Astrocyte (in vitro differentiated cells and primary cell): Measurements from ENCODE around the gene KCNJ11. TPM values are rescaled to one million over a fixed set of nuclear protein-coding genes. Genes with fewer than 3 reads are reported as not detected.

Source experiments
- DNase-seq: peaks from one replicate; pipeline ENCODE4 v3.0.0-alpha.2; 2010; ENCODE audit warnings: low read depth
- FAIRE-seq: peaks from 2 replicates; lab custom pipeline; 2011; peaks lifted over from hg19 to GRCh38; lab: Jason Lieb, UNC
- H2AFZ ChIP-seq: 2 replicates; pipeline ENCODE4 v1.6.0; 2012; ENCODE audit warnings: low read depth, low read length, inconsistent platforms
- H3K27ac ChIP-seq: 2 replicates; pipeline ENCODE4 v1.5.1; 2011; ENCODE audit warnings: low read depth, low read length, inconsistent platforms
- H3K27me3 ChIP-seq: 2 replicates; pipeline ENCODE4 v1.6.0; 2011; ENCODE audit warnings: low read length, inconsistent platforms; ENCODE audit not compliant: insufficient read depth
- H3K36me3 ChIP-seq: 2 replicates; pipeline ENCODE4 v1.5.1; 2011; ENCODE audit warnings: low read length, inconsistent platforms; ENCODE audit not compliant: insufficient read depth
- H3K4me1 ChIP-seq: 2 replicates; pipeline ENCODE4 v1.5.1; 2011; ENCODE audit warnings: low read length, inconsistent platforms; ENCODE audit not compliant: insufficient read depth
- H3K4me2 ChIP-seq: 2 replicates; pipeline ENCODE4 v1.6.0; 2012; ENCODE audit warnings: low read length, inconsistent platforms
- H3K4me3 ChIP-seq: 2 replicates; pipeline ENCODE4 v1.5.1; 2011; ENCODE audit warnings: low read depth, mild to moderate bottlenecking, low read length, inconsistent platforms; ENCODE audit not compliant: insufficient read depth
- H3K79me2 ChIP-seq: 2 replicates; pipeline ENCODE4 v1.6.0; 2012; ENCODE audit warnings: mild to moderate bottlenecking, low read length, inconsistent platforms; ENCODE audit not compliant: insufficient read depth
- H3K9ac ChIP-seq: 2 replicates; pipeline ENCODE4 v1.6.0; 2012; ENCODE audit warnings: mild to moderate bottlenecking, low read length, inconsistent platforms
- H3K9me3 ChIP-seq: 2 replicates; pipeline ENCODE4 v1.5.1; 2012; ENCODE audit warnings: low read depth, mild to moderate bottlenecking, low read length, inconsistent platforms; ENCODE audit not compliant: insufficient read depth
- H4K20me1 ChIP-seq: 2 replicates; pipeline ENCODE4 v1.6.0; 2012; ENCODE audit warnings: low read length, inconsistent platforms; ENCODE audit not compliant: insufficient read depth
- H3K27ac Mint-ChIP-seq: one replicate; pipeline ENCODE4 v1.8.0; 2021; ENCODE audit warnings: mild to moderate bottlenecking, mixed read lengths; ENCODE audit not compliant: unreplicated experiment
- H3K27me3 Mint-ChIP-seq: one replicate; pipeline ENCODE4 v1.8.0; 2021; ENCODE audit warnings: low read depth, mixed read lengths; ENCODE audit not compliant: unreplicated experiment
- H3K36me3 Mint-ChIP-seq: one replicate; pipeline ENCODE4 v1.8.0; 2021; ENCODE audit warnings: low read depth, mixed read lengths; ENCODE audit not compliant: unreplicated experiment
- H3K4me1 Mint-ChIP-seq: one replicate; pipeline ENCODE4 v1.8.0; 2021; ENCODE audit warnings: low read depth, mixed read lengths; ENCODE audit not compliant: unreplicated experiment
- H3K4me3 Mint-ChIP-seq: one replicate; pipeline ENCODE4 v1.8.0; 2021; ENCODE audit warnings: mild to moderate bottlenecking, moderate library complexity, mixed read lengths; ENCODE audit not compliant: unreplicated experiment
- H3K9me3 Mint-ChIP-seq: one replicate; pipeline ENCODE4 v1.8.0; 2021; ENCODE audit warnings: mild to moderate bottlenecking, mixed read lengths; ENCODE audit not compliant: unreplicated experiment
- EZH2 ChIP-seq: IDR thresholded peaks from 2 replicates; pipeline ENCODE4 v1.6.1; 2012; ENCODE audit warnings: mild to moderate bottlenecking, low read length, inconsistent platforms; ENCODE audit not compliant: insufficient read depth
- total RNA-seq: library from RNA; stranded (reverse); gene quantifications from 2 replicates; pipeline ENCODE4 v1.2.1, GENCODE V29; 2021
- TF ChIP-seq, protein P1 (sequence below): IDR thresholded peaks from 2 replicates; pipeline ENCODE4 v1.5.1; 2011; ENCODE audit warnings: low read depth, mild to moderate bottlenecking, inconsistent platforms, low read length, moderate library complexity; ENCODE audit not compliant: insufficient read depth

The KCNJ11 gene
- total RNA-seq, 1 donor from 2014 or later, result 0.43 TPM

DNA sequence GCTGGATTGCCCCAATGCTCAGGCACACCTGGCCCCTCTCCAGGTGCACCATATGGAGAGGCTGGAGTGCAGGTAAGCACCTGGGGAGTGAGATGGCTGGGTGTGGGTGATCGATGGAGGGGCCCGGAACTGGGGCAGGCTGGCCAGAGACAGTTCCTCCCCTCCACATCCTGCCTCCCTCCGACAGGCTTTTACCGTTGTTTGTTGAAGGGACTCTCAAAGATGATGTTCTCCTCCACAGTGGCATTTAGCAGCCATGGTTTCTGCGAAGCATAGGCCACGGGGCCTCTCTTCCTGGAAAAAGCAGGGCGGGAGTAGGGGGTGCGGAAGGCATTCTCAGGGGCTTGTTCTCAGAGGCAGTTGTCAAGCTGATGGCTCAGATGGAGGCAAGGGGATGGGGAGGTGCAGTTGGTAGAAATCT is 25.9 kb upstream of the KCNJ11 start:
- Histone ChIP-seq H3K9ac (no peak overlapping the region), H3K4me1 (no peaks in the 10 kb centered on the region), H3K9me3 (no peaks in the 10 kb centered on the region), H3K27ac (no peak overlapping the region), H4K20me1 (no peaks in the 10 kb centered on the region), H3K4me2 (no peak overlapping the region), H3K79me2 (no peaks in the 10 kb centered on the region), H3K36me3 (no peaks in the 10 kb centered on the region), H2AFZ (no peak overlapping the region), H3K4me3 (no peak overlapping the region), H3K27me3 (peaks cover 11% of the 10 kb centered on the region)
- H3K4me3 Mint-ChIP-seq, result no peak overlapping the region
- no peak overlapping the region for H3K27ac Mint-ChIP-seq
- no peak for TF ChIP-seq EZH2
- TF ChIP-seq, protein P1, sequence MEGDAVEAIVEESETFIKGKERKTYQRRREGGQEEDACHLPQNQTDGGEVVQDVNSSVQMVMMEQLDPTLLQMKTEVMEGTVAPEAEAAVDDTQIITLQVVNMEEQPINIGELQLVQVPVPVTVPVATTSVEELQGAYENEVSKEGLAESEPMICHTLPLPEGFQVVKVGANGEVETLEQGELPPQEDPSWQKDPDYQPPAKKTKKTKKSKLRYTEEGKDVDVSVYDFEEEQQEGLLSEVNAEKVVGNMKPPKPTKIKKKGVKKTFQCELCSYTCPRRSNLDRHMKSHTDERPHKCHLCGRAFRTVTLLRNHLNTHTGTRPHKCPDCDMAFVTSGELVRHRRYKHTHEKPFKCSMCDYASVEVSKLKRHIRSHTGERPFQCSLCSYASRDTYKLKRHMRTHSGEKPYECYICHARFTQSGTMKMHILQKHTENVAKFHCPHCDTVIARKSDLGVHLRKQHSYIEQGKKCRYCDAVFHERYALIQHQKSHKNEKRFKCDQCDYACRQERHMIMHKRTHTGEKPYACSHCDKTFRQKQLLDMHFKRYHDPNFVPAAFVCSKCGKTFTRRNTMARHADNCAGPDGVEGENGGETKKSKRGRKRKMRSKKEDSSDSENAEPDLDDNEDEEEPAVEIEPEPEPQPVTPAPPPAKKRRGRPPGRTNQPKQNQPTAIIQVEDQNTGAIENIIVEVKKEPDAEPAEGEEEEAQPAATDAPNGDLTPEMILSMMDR, result no peak
- H3K36me3 Mint-ChIP-seq, result peaks cover 1% of the 10 kb centered on the region
- no peak for DNase-seq
- peaks cover 68% of the 10 kb centered on the region for H3K27me3 Mint-ChIP-seq
- no peaks in the 10 kb centered on the region for H3K9me3 Mint-ChIP-seq
- FAIRE-seq, result no peak
- H3K4me1 Mint-ChIP-seq, result no peaks in the 10 kb centered on the region

DNA sequence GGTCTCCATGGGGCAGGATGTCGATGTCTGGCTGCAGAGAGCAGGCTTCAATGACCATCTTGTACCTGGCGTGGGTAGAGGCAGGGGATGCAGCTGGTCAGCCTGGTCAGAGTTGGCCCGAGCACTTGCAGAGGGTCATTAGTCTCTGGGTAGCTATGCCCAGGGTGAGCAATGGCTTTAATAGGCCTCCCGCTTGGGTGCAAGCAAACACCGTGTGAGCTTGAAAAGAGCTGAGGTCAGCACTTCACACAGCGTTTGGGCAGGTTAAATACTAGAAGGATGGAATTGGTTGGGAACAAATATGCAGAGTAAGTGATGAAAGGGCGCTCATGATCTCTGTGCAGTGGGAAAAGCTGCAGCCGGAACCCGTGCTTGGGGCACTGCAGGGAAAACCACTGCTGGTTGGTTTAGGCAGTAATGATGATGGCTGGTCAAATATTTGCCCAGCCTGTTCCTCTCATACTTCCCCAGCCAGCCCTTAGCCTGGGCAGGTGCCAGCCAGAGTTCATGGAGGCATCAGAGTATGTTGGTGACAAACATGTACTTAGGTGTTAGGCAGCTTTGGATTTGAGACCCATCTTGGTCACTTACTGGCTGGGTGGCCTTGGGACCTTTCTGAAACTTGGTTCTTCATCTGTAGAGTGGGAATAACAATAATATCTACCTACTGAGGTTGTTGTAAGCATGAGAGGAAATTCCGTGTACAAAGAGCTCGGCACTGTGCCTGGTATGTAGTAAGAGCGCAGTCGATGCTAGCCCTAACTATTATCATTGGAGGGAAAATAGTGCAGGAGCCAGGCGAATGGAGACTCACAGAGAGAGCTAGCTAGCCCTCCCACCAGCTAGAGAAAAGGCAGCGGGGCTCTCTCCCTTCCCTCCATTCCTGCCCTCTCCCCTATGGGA is 25.2 kb upstream of the KCNJ11 start:
- Histone ChIP-seq H3K4me1 (no peaks in the 10 kb centered on the region), H3K27ac (no peak overlapping the region), H3K4me2 (no peak overlapping the region), H2AFZ (no peak overlapping the region), H3K9me3 (no peaks in the 10 kb centered on the region), H3K4me3 (no peak overlapping the region), H3K79me2 (no peaks in the 10 kb centered on the region), H3K36me3 (no peaks in the 10 kb centered on the region), H3K9ac (no peak overlapping the region), H4K20me1 (no peaks in the 10 kb centered on the region), H3K27me3 (peaks cover 7% of the 10 kb centered on the region)
- H3K9me3 Mint-ChIP-seq, result no peaks in the 10 kb centered on the region
- TF ChIP-seq EZH2, result no peak
- TF ChIP-seq, protein P1, result no peak
- H3K27me3 Mint-ChIP-seq, result peaks cover 61% of the 10 kb centered on the region
- no peak overlapping the region for H3K27ac Mint-ChIP-seq
- no peaks in the 10 kb centered on the region for H3K4me1 Mint-ChIP-seq
- no peak for FAIRE-seq
- no peak for DNase-seq
- H3K4me3 Mint-ChIP-seq, result no peak overlapping the region
- H3K36me3 Mint-ChIP-seq, result peaks cover 1% of the 10 kb centered on the region

DNA sequence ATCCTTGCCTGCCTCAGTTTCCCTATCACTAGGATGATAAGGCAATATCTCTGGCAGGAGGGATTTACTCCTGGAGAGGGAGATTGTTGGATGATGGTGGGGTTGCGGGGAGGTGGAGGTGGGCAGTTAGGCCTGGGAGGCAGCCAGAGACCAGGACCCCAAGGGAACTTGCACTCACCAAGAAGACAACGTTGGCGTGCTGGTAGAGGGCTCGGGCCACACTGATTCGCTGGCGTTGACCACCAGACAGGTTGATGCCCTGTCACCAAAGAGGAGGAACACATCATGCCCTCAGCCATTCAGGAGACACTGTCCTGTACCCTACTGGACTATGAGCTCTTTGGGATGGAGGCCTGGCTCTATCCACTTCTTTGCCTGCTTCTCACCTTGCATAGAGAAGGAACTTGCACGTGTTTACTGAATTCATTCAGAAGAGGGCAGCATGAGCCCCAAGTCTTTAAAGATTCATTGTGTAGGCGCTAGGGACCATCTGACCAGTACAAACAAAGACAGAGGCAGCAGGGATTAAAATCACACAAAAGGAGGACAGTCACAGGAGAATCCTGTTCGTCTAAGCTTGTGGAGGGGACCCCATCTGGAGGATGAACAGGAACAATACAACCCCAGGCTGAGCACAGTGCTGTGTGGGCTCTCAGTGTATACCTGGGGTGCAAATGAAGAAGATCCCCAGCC is 24.2 kb upstream of the KCNJ11 start:
- Histone ChIP-seq H4K20me1 (no peaks in the 10 kb centered on the region), H3K27me3 (peaks cover 4% of the 10 kb centered on the region), H3K9ac (no peak overlapping the region), H3K79me2 (no peaks in the 10 kb centered on the region), H3K4me2 (no peak overlapping the region), H3K4me1 (no peaks in the 10 kb centered on the region), H3K36me3 (no peaks in the 10 kb centered on the region), H2AFZ (no peak overlapping the region), H3K27ac (no peak overlapping the region), H3K9me3 (no peaks in the 10 kb centered on the region), H3K4me3 (no peak overlapping the region)
- no peak overlapping the region for H3K4me3 Mint-ChIP-seq
- DNase-seq, result no peak
- peaks cover 1% of the 10 kb centered on the region for H3K36me3 Mint-ChIP-seq
- no peaks in the 10 kb centered on the region for H3K4me1 Mint-ChIP-seq
- no peak for FAIRE-seq
- no peak overlapping the region for H3K27ac Mint-ChIP-seq
- H3K27me3 Mint-ChIP-seq, result peaks cover 58% of the 10 kb centered on the region
- peaks cover 4% of the 10 kb centered on the region for H3K9me3 Mint-ChIP-seq
- TF ChIP-seq, protein P1, result no peak
- TF ChIP-seq EZH2, result no peak
